HepG2 (cell line): ENCODE results near the gene HSPA1L. TPM values are rescaled to one million over a fixed set of nuclear protein-coding genes. Genes with fewer than 3 reads are reported as not detected.
A peak's percentile ranks its signal among the peaks of the same experiment; 100 is the strongest.

Experiments used
- ATAC-seq: fragments of 200-7000 bp; cut with Tn5 transposase; 3 replicates; pipeline ENCODE4 v1.9.1; 2020; ENCODE audit warnings: mild to moderate bottlenecking, moderate library complexity
- BruUV-seq: library from RNA; stranded (reverse); fragments of 400-500 nt; replicated peaks from 2 replicates; lab custom pipeline; 2021; lab: Mats Ljungman, UMichigan
- CTCF ChIA-PET: fragments of 300-600 bp; formaldehyde crosslinking; extraction: SDS; loops from one replicate; lab custom pipeline; 2021; ENCODE audit warnings: low total read pairs, inconsistent platforms, low intra/inter-chr PET ratio; lab: Yijun Ruan, JAX
- POLR2A ChIA-PET: fragments of 350-600 bp; sonication (Branson Sonifier 250); formaldehyde crosslinking; loops from one replicate; lab custom pipeline; 2020; ENCODE audit warnings: antibody characterized with exemption, inconsistent platforms; lab: Yijun Ruan, JAX
- DNase-seq: peaks from one replicate; pipeline ENCODE4 v3.0.0-alpha.2; 2015; ENCODE audit warnings: low spot score
- FAIRE-seq: peaks from 3 replicates; lab custom pipeline; 2011; peaks lifted over from hg19 to GRCh38; lab: Jason Lieb, UNC
- H2AFZ ChIP-seq: one replicate; pipeline ENCODE4 v1.6.1; 2011; ENCODE audit warnings: low read length, inconsistent platforms
- H3K27ac ChIP-seq: fragments of 300-600 bp; 3 replicates; pipeline ENCODE4 v1.8.0; 2011; ENCODE audit warnings: mixed run types, mild to moderate bottlenecking, mixed read lengths, low read length, inconsistent platforms; ENCODE audit not compliant: insufficient read depth; ENCODE audit errors: extremely low read length
- H3K27me3 ChIP-seq, 2 experiments: fragments of 200-600 bp in 1 of 2; 2 replicates in 1 of 2; 3 replicates in 1 of 2; pipeline versions ENCODE4 v1.6.0 to v1.8.0; 2011; ENCODE audit warnings: low read length in 2 of 2, mild to moderate bottlenecking in 2 of 2, moderate library complexity in 2 of 2, inconsistent platforms in 1 of 2; ENCODE audit not compliant: insufficient read depth in 2 of 2, control insufficient read depth in 1 of 2
- H3K36me3 ChIP-seq, 2 experiments: fragments of 200-600 bp in 1 of 2; replicated peaks in 1 of 2; 2 replicates in 1 of 2; 3 replicates in 1 of 2; pipeline versions ENCODE4 v1.5.1 to v1.8.0; 2011; ENCODE audit warnings: low read length in 2 of 2, inconsistent platforms in 1 of 2; ENCODE audit not compliant: insufficient read depth in 2 of 2, control insufficient read depth in 1 of 2
- H3K4me1 ChIP-seq: 2 replicates; pipeline ENCODE4 v1.5.1; 2012; ENCODE audit warnings: low read length, inconsistent platforms; ENCODE audit not compliant: insufficient read depth
- H3K4me2 ChIP-seq: 2 replicates; pipeline ENCODE4 v1.6.0; 2011; ENCODE audit warnings: low read depth, low read length, inconsistent platforms
- H3K4me3 ChIP-seq, 3 experiments: fragments of 200-600 bp in 1 of 3; sonication (generic), shearing (Covaris generic) in 1 of 3; replicated peaks in 1 of 3; 2 replicates each; pipeline ENCODE4 v1.5.1; 2011 to 2016; ENCODE audit warnings: low read length in 3 of 3, inconsistent platforms in 2 of 3, low read depth in 2 of 3, mild to moderate bottlenecking in 2 of 3, control low read depth in 1 of 3, mixed read lengths in 1 of 3; ENCODE audit not compliant: insufficient read depth in 1 of 3
- H3K79me2 ChIP-seq: one replicate; pipeline ENCODE4 v1.6.1; 2011; ENCODE audit warnings: low read length, inconsistent platforms; ENCODE audit not compliant: insufficient read depth
- H3K9ac ChIP-seq: 2 replicates; pipeline ENCODE4 v1.6.0; 2011; ENCODE audit warnings: mild to moderate bottlenecking, low read depth, low read length, inconsistent platforms; ENCODE audit not compliant: insufficient read depth
- H3K9me3 ChIP-seq: 2 replicates; pipeline ENCODE4 v1.5.1; 2012; ENCODE audit warnings: mild to moderate bottlenecking, low read length
- H4K20me1 ChIP-seq: 2 replicates; pipeline ENCODE4 v1.6.0; 2011; ENCODE audit warnings: inconsistent platforms, mild to moderate bottlenecking, low read length, moderate library complexity; ENCODE audit not compliant: insufficient read depth
- ARID4A ChIP-seq: sonication (generic); formaldehyde crosslinking; IDR thresholded peaks from 2 replicates; pipeline ENCODE4 v1.5.0; 2020; ENCODE audit warnings: mild to moderate bottlenecking, missing genetic modification reagents, borderline replicate concordance
- GFI1 ChIP-seq: sonication (generic); formaldehyde crosslinking; IDR thresholded peaks from 2 replicates; pipeline ENCODE4 v1.5.0; 2020; ENCODE audit warnings: missing genetic modification reagents, mild to moderate bottlenecking, borderline replicate concordance
- HNF4A ChIP-seq: sonication (generic); formaldehyde crosslinking; IDR thresholded peaks from 2 replicates; pipeline ENCODE4 v1.4.0; 2020; ENCODE audit warnings: missing genetic modification reagents
- HNRNPK ChIP-seq: fragments of 200-400 bp; formaldehyde crosslinking; IDR thresholded peaks from 2 replicates; pipeline ENCODE4 v1.6.1; 2018; ENCODE audit warnings: low read length, low read depth, moderate library complexity, mild to moderate bottlenecking; ENCODE audit not compliant: poor library complexity, severe bottlenecking
- ISL2 ChIP-seq: sonication (generic); formaldehyde crosslinking; IDR thresholded peaks from 2 replicates; pipeline ENCODE4 v1.5.0; 2020; ENCODE audit warnings: missing genetic modification reagents
- RORA ChIP-seq: sonication (generic); formaldehyde crosslinking; IDR thresholded peaks from 2 replicates; pipeline ENCODE4 v1.5.0; 2020; ENCODE audit warnings: mild to moderate bottlenecking, missing genetic modification reagents, moderate library complexity
- WGBS: methylation state at CpG from one replicate; pipeline ENCODE4 v1.1.6; 2017; ENCODE audit warnings: low lambda C conversion rate; 5-methylcytosine and 5-hydroxymethylcytosine counted together
- in situ Hi-C: cut with HindIII; loops from 2 replicates; pipeline ENCODE4 v1.10.0; 2017; ENCODE audit warnings: low pct_unique_long_range_greater_than_20kb; ENCODE audit not compliant: extremely low pct_ligation_motif_present
- intact Hi-C: fragments of 100-400 bp; cut with micrococcal nuclease; formaldehyde crosslinking; loops from one replicate; pipeline ENCODE4 v1.10.0; 2022; ENCODE audit not compliant: unreplicated experiment
- polyA plus RNA-seq, 8 experiments: library from polyadenylated mRNA; depleted of rRNA in 3 of 8; stranded (reverse) in 7 of 8; unstranded in 1 of 8; fragments of >200 nt; fragmentation: Illumina TruSeq in 4 of 8; extraction: Trizol in 4 of 8; gene quantifications; 2 replicates each; pipeline versions ENCODE4 v1.2.1 to v1.2.3, GENCODE V29; 2011 to 2016; ENCODE audit warnings: low read depth in 4 of 8, missing spikeins in 1 of 8, mixed read lengths in 1 of 8; ENCODE audit not compliant: insufficient read depth in 1 of 8
- total RNA-seq, 5 experiments: library from RNA; depleted of rRNA; stranded (reverse); fragments of >200 nt; fragmentation: Illumina TruSeq; extraction: Trizol; gene quantifications; 2 replicates each; pipeline ENCODE4 v1.2.3, GENCODE V29; 2016; ENCODE audit warnings: low read depth in 1 of 5
- TF ChIP-seq, protein P1 (sequence below): sonication (generic); formaldehyde crosslinking; IDR thresholded peaks from 2 replicates; pipeline ENCODE4 v1.9.0; 2021; ENCODE audit warnings: missing genetic modification reagents, borderline replicate concordance

HSPA1L gene
- total and polyA plus RNA-seq, 2 of the 13 experiments (the other 11 are each of a cell fraction or from before 2014, with no cell fraction given) = 0.55 to 1.0 TPM

DNA sequence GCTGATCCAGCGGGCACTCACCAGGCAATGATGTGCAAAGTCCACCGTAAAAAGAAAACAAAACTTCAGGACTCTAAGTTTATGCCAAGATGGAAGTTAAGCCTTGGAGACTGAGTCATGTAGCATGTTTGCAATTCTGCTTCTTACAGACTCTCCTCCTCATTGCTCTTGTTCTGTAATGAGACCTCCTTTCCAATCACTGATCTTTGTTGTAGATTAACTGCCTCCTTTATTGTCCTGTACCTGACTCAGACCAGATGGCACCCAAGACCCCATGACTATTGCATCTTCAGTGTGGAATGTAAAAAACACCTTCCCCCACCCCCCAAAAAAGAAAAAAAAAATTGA lies 36.4 kb upstream of the HSPA1L start:
- Histone ChIP-seq H3K4me3 (no peak overlapping the region), H2AFZ (peak overlapping the region; percentile 43), H3K9ac (peak overlapping the region; percentile 8), H4K20me1 (no peaks in the 10 kb centered on the region), H3K4me2 (peak overlapping the region; percentile 48), H3K27me3 (no peaks in the 10 kb centered on the region), H3K4me1 (peaks cover 35% of the 10 kb centered on the region), H3K9me3 (no peaks in the 10 kb centered on the region), H3K36me3 (no peaks in the 10 kb centered on the region), H3K27ac (peak overlapping the region; percentile 43), H3K79me2 (no peaks in the 10 kb centered on the region)
- intact Hi-C loops = no loop called here
- peak; percentile 9 for ATAC-seq
- TF ChIP-seq, protein P1, sequence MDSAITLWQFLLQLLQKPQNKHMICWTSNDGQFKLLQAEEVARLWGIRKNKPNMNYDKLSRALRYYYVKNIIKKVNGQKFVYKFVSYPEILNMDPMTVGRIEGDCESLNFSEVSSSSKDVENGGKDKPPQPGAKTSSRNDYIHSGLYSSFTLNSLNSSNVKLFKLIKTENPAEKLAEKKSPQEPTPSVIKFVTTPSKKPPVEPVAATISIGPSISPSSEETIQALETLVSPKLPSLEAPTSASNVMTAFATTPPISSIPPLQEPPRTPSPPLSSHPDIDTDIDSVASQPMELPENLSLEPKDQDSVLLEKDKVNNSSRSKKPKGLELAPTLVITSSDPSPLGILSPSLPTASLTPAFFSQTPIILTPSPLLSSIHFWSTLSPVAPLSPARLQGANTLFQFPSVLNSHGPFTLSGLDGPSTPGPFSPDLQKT (CRISPR knock-in tag) = no peak
- TF ChIP-seq HNRNPK = peak; percentile 29
- peak; percentile 16; the same call in 1 of the 2 replicates for TF ChIP-seq ARID4A (CRISPR knock-in tag)
- no peak for TF ChIP-seq ISL2 (CRISPR knock-in tag)
- peak; percentile 52 for TF ChIP-seq HNF4A (CRISPR knock-in tag)
- TF ChIP-seq GFI1 (CRISPR knock-in tag) = 0 out of 2 replicates have a peak, but pooled peaks have one; percentile 37
- no peak for TF ChIP-seq RORA (CRISPR knock-in tag)
- no TSS peak for BruUV-seq
- CTCF ChIA-PET = no interaction called here
- DNase-seq = no peak
- POLR2A ChIA-PET = interaction anchor here (3.1 to 5.9 kb wide), 2 partner anchors 13 to 15 kb away, joined by 52 to 93 read pairs; partner anchors contain the start of gene NEU1
- FAIRE-seq = no peak
- 9% methylated on average over 2 of the region's 2 CpGs for WGBS
- in situ Hi-C loops = no loop called here
